ENCODE measurements around the gene PIGT. TPM values are rescaled to one million over a fixed set of nuclear protein-coding genes. Genes with fewer than 3 reads are reported as not detected.

PIGT gene
- total and polyA plus RNA-seq, 2 experiments from 2014 or later: 48.4 to 63.1 TPM

GRCh38 chr20:45420125-45420524 lies 4.2 kb downstream of the PIGT start:
- peaks cover 49% of the 10 kb centered on the region for H3K36me3 Mint-ChIP-seq (ENCODE audit: low read depth)
- H3K4me3 ChIP-seq: no peak overlapping the region
- ATAC-seq (no peak), DNase-seq (ENCODE audit: low spot score) (no peak)
- H2AFZ ChIP-seq: no peak overlapping the region
- no peaks in the 10 kb centered on the region for H3K9me3 Mint-ChIP-seq
- no peaks in the 10 kb centered on the region for H3F3A ChIP-seq (replicated peaks; ENCODE audit: low read depth)
- peaks cover 11% of the 10 kb centered on the region; the same call in 1 of the 2 replicates for H4K20me1 ChIP-seq (replicated peaks; ENCODE audit: insufficient read depth)
- no peak overlapping the region for H3K27ac Mint-ChIP-seq
- no peaks in the 10 kb centered on the region for H3K9me2 ChIP-seq (ENCODE audit: insufficient read depth)
- peaks cover 4% of the 10 kb centered on the region for H3K27me3 Mint-ChIP-seq (ENCODE audit: insufficient read depth, low read depth, poor library complexity)
- H3K4me2 ChIP-seq: no peak overlapping the region
- peaks cover 8% of the 10 kb centered on the region; the same call in 1 of the 2 replicates for H3K4me1 ChIP-seq (ENCODE audit: insufficient read depth)
- TF ChIP-seq CREB1 (CRISPR knock-in tag; IDR thresholded peaks at IDR 0.05; ENCODE audit: low read depth): no peak
- no peak for TF ChIP-seq JUNB (IDR thresholded peaks at IDR 0.05; ENCODE audit: unreplicated experiment)
- TF ChIP-seq CTCF (conservative IDR thresholded peaks at IDR 0.05; ENCODE audit: low read depth in 2 of 2): no peak
- no peak for TF ChIP-seq ZNF462 (CRISPR knock-in tag; IDR thresholded peaks at IDR 0.05)
- no peak for TF ChIP-seq REST (IDR thresholded peaks at IDR 0.05; ENCODE audit: unreplicated experiment)
- no peak for TF ChIP-seq ETS1 (IDR thresholded peaks at IDR 0.05)
- no peak for TF ChIP-seq POLR2AphosphoS5 (IDR thresholded peaks at IDR 0.05; ENCODE audit: low read depth)
- TF ChIP-seq STAT1 (IDR thresholded peaks at IDR 0.05; ENCODE audit: unreplicated experiment): no peak
- no peak for TF ChIP-seq EZH2 (IDR thresholded peaks at IDR 0.05; ENCODE audit: low read depth, unreplicated experiment)
- TF ChIP-seq ZNF114 (CRISPR knock-in tag; IDR thresholded peaks at IDR 0.05): no peak
- no peak for TF ChIP-seq ZNF331 (CRISPR knock-in tag; IDR thresholded peaks at IDR 0.05; ENCODE audit: low read depth)
- no peak for TF ChIP-seq EZH2phosphoT487 (IDR thresholded peaks at IDR 0.05; ENCODE audit: unreplicated experiment)
- TF ChIP-seq NANOG (IDR thresholded peaks at IDR 0.05; ENCODE audit: borderline replicate concordance): no peak
- no peak overlapping the region for H3K4me3 Mint-ChIP-seq
- no peaks in the 10 kb centered on the region for H3K27me3 ChIP-seq (ENCODE audit: insufficient read depth)
- H3K4me1 Mint-ChIP-seq: peaks cover 8% of the 10 kb centered on the region
- H3K36me3 ChIP-seq (ENCODE audit: insufficient read depth): peaks cover 11% of the 10 kb centered on the region
- H3K79me2 ChIP-seq (replicated peaks; ENCODE audit: insufficient read depth): peaks cover 17% of the 10 kb centered on the region
- no peak overlapping the region for H3K27ac ChIP-seq (ENCODE audit: low read depth)

Data from GM23338 (cell line).